Mesenchymal stem cell (in vitro differentiated cells and primary cell): ENCODE measurements around the gene CFL1.

Experiments used
- DNase-seq: peaks from one replicate; pipeline ENCODE4 v3.0.0-alpha.2; 2013
- H2AFZ ChIP-seq: one replicate; pipeline ENCODE4 v1.6.1; 2013; ENCODE audit warnings: low read depth, mild to moderate bottlenecking, control low read depth, inconsistent platforms, low read length, moderate library complexity
- H2AK5ac ChIP-seq: 2 replicates; pipeline ENCODE4 v1.6.1; 2013; ENCODE audit warnings: low read length, moderate library complexity, mild to moderate bottlenecking, inconsistent platforms; ENCODE audit not compliant: severe bottlenecking
- H2BK120ac ChIP-seq: one replicate; pipeline ENCODE4 v1.6.1; 2013; ENCODE audit warnings: low read depth, mild to moderate bottlenecking, inconsistent platforms, low read length, moderate library complexity
- H2BK12ac ChIP-seq, 2 experiments: one replicate each; pipeline ENCODE4 v1.6.1; 2013; ENCODE audit warnings: inconsistent platforms in 2 of 2, low read length in 2 of 2, mild to moderate bottlenecking in 2 of 2, moderate library complexity in 2 of 2, control low read depth in 1 of 2
- H2BK15ac ChIP-seq: one replicate; pipeline ENCODE4 v1.6.1; 2013; ENCODE audit warnings: mild to moderate bottlenecking, low read depth, inconsistent platforms; ENCODE audit not compliant: poor library complexity, severe bottlenecking
- H2BK5ac ChIP-seq: 2 replicates; pipeline ENCODE4 v1.6.1; 2013; ENCODE audit warnings: low read depth, mild to moderate bottlenecking, low read length, control low read depth, inconsistent platforms; ENCODE audit not compliant: poor library complexity, severe bottlenecking
- H3K14ac ChIP-seq, 2 experiments: one replicate each; pipeline ENCODE4 v1.6.1; 2013; ENCODE audit warnings: inconsistent platforms in 2 of 2, low read length in 2 of 2, control low read depth in 1 of 2, mild to moderate bottlenecking in 1 of 2, moderate library complexity in 1 of 2
- H3K18ac ChIP-seq, 2 experiments: one replicate each; pipeline ENCODE4 v1.6.1; 2013; ENCODE audit warnings: inconsistent platforms in 2 of 2, low read length in 2 of 2, control low read depth in 1 of 2, low read depth in 1 of 2, mild to moderate bottlenecking in 1 of 2
- H3K23ac ChIP-seq, 2 experiments: one replicate each; pipeline ENCODE4 v1.6.1; 2013; ENCODE audit warnings: inconsistent platforms in 2 of 2, low read length in 2 of 2, mild to moderate bottlenecking in 2 of 2, moderate library complexity in 2 of 2, control low read depth in 1 of 2
- H3K27ac ChIP-seq: 2 replicates; pipeline ENCODE4 v1.5.1; 2013; ENCODE audit warnings: mild to moderate bottlenecking, moderate library complexity, low read length, control low read depth, inconsistent platforms; ENCODE audit not compliant: poor library complexity, severe bottlenecking
- H3K27me3 ChIP-seq, 2 experiments: 2 replicates each; pipeline versions ENCODE4 v1.6.1 to v1.7.0; 2013; ENCODE audit warnings: low read length in 2 of 2, mild to moderate bottlenecking in 2 of 2, moderate library complexity in 2 of 2, control low read depth in 1 of 2, inconsistent platforms in 1 of 2; ENCODE audit not compliant: control insufficient read depth in 1 of 2, insufficient read depth in 1 of 2
- H3K36me3 ChIP-seq, 2 experiments: 2 replicates each; pipeline versions ENCODE4 v1.6.1 to v1.7.0; 2013; ENCODE audit warnings: low read length in 2 of 2, control low read depth in 1 of 2, inconsistent platforms in 1 of 2, low read depth in 1 of 2, mild to moderate bottlenecking in 1 of 2; ENCODE audit not compliant: insufficient read depth in 2 of 2, control insufficient read depth in 1 of 2
- H3K4ac ChIP-seq, 2 experiments: one replicate each; pipeline ENCODE4 v1.6.1; 2013; ENCODE audit warnings: inconsistent platforms in 2 of 2, low read length in 2 of 2, mild to moderate bottlenecking in 2 of 2, moderate library complexity in 2 of 2, control low read depth in 1 of 2, low read depth in 1 of 2
- H3K4me1 ChIP-seq: 2 replicates; pipeline ENCODE4 v1.6.1; 2013; ENCODE audit warnings: low read depth, low read length, control low read depth; ENCODE audit not compliant: control insufficient read depth, insufficient read depth
- H3K4me2 ChIP-seq: 2 replicates; pipeline ENCODE4 v1.6.1; 2013; ENCODE audit warnings: low read length, mild to moderate bottlenecking, inconsistent platforms; ENCODE audit not compliant: poor library complexity, severe bottlenecking
- H3K4me3 ChIP-seq, 2 experiments: 2 replicates each; pipeline versions ENCODE4 v1.5.1 to v1.7.0; 2013; ENCODE audit warnings: low read length in 2 of 2, mild to moderate bottlenecking in 2 of 2, control low read depth in 1 of 2, low read depth in 1 of 2; ENCODE audit not compliant: insufficient read depth in 1 of 2
- H3K79me1 ChIP-seq: replicated peaks from 2 replicates; pipeline ENCODE4 v1.6.1; 2013; ENCODE audit warnings: mild to moderate bottlenecking, control low read depth, low read length, inconsistent platforms; ENCODE audit not compliant: poor library complexity, severe bottlenecking
- H3K9ac ChIP-seq: 2 replicates; pipeline ENCODE4 v1.7.0; 2013; ENCODE audit warnings: mild to moderate bottlenecking, low read length, moderate library complexity
- H3K9me3 ChIP-seq: 2 replicates; pipeline ENCODE4 v1.7.0; 2013; ENCODE audit warnings: mild to moderate bottlenecking, low read length; ENCODE audit not compliant: control insufficient read depth
- H4K8ac ChIP-seq: one replicate; pipeline ENCODE4 v1.6.1; 2013; ENCODE audit warnings: inconsistent platforms, mild to moderate bottlenecking, low read length, moderate library complexity
- H4K91ac ChIP-seq: one replicate; pipeline ENCODE4 v1.6.1; 2013; ENCODE audit warnings: mild to moderate bottlenecking, low read length, inconsistent platforms
- WGBS: methylation state at CpG from one replicate; pipeline ENCODE4 v1.1.7; 2013; ENCODE audit warnings: mixed read lengths; 5-methylcytosine and 5-hydroxymethylcytosine counted together

Gene CFL1

DNA sequence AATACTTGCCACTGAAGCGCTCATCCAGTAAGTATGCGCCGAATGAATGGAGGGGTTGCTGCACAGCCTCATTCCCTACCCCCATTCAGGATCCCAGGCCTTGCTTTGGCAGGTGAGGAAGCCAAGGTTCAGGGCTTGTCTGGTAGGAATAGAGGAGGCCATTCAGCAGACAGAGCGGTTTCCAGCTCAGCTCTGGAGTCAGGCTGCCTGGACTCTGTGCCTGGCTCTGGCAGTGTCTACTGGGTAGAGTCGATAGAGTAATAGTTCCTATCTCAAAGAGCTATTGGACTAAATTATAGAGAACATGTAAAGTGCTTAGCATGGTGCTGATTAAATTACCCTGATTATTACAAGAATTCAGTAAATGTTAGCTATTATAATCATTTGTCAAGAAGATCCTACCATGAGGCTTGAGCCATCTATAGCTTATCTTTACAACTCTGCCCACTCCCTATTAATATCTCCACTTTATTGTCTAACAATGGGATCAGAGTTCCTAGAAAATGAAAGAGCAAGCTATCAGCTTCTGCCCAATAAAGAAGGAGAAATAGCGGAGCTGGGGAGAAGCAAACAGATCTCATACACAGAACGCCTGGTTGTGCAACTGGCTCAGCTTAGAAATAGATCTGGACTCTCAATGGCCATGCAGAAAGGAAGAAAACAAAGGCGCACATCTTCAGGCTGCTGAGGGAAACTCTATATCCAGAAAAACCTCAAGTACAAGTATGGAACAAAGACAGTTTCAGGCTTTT is 30.8 kb downstream of the CFL1 start:
- DNase-seq, result no peak
- no peak overlapping the region for H3K23ac ChIP-seq
- WGBS, result 86% methylated on average over 4 of the region's 8 CpGs
- no peak overlapping the region for H3K4me2 ChIP-seq
- H3K18ac ChIP-seq, result no peak overlapping the region
- H3K79me1 ChIP-seq, result no peaks in the 10 kb centered on the region
- H2AK5ac ChIP-seq, result no peak overlapping the region
- no peak overlapping the region for H2BK120ac ChIP-seq
- no peaks in the 10 kb centered on the region for H3K36me3 ChIP-seq
- H2BK5ac ChIP-seq, result no peak overlapping the region
- no peak overlapping the region for H4K8ac ChIP-seq
- no peak overlapping the region for H3K4ac ChIP-seq
- H2AFZ ChIP-seq, result no peak overlapping the region
- H2BK15ac ChIP-seq, result no peak overlapping the region
- H3K4me3 ChIP-seq, result no peak overlapping the region
- H3K4me1 ChIP-seq, result no peaks in the 10 kb centered on the region
- H3K14ac ChIP-seq, result no peak overlapping the region
- H3K27ac ChIP-seq, result no peak overlapping the region
- H4K91ac ChIP-seq, result no peak overlapping the region
- no peak overlapping the region for H2BK12ac ChIP-seq
- no peaks in the 10 kb centered on the region for H3K9me3 ChIP-seq
- H3K9ac ChIP-seq, result no peak overlapping the region
- peaks cover 20 to 26% of the 10 kb centered on the region in 2 experiments for H3K27me3 ChIP-seq

DNA sequence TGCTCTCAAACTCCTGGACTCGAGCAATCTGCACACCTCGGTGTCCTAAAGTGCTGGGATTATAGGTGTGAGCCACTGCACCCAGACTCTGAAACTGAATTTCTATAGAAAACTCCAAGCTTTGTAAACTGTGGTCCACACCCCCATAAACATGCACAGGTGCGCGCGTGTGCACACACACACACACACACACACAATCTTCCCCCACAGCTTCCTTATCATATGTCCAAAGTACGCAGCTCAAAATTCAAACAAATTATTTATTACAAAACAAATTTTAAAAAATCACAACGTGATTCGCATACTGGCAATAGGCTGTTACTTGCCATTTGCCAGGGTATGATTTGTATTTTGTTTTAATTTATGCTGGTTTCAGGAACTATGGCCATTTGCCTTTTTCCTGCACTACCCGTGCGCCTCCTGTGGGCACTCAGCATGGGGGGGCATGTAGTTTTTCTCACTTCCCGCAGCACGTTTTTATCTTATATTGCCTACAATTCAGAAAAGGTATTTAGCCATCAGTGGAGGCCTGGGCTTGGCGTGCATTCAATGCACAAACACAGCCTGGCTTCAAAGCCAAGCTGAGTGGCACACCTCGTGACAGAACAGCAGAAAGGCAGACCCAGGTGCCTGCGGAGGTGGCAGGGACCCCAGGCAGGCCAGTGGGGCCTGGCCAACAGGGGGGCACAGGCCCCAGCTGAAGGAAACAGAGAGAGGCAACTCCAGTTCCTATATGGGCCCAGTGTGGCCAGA is 35.0 kb downstream of the CFL1 start:
- Histone ChIP-seq H3K14ac (no peak overlapping the region), H2BK5ac (no peak overlapping the region), H3K23ac (no peak overlapping the region), H3K9me3 (no peaks in the 10 kb centered on the region), H2BK120ac (no peak overlapping the region), H3K27me3 (peaks cover 0 to 5% of the 10 kb centered on the region in 2 experiments), H3K4me3 (no peak overlapping the region), H3K4ac (no peak overlapping the region), H3K9ac (no peak overlapping the region), H3K4me1 (no peaks in the 10 kb centered on the region), H4K8ac (no peak overlapping the region), H2AFZ (no peak overlapping the region), H3K18ac (no peak overlapping the region), H3K4me2 (no peak overlapping the region), H3K27ac (no peak overlapping the region), H2BK15ac (no peak overlapping the region), H2BK12ac (no peak overlapping the region), H2AK5ac (no peak overlapping the region), H4K91ac (no peak overlapping the region), H3K36me3 (no peaks in the 10 kb centered on the region), H3K79me1 (no peaks in the 10 kb centered on the region)
- no peak for DNase-seq
- WGBS, result 84% methylated on average over 15 of the region's 15 CpGs

DNA sequence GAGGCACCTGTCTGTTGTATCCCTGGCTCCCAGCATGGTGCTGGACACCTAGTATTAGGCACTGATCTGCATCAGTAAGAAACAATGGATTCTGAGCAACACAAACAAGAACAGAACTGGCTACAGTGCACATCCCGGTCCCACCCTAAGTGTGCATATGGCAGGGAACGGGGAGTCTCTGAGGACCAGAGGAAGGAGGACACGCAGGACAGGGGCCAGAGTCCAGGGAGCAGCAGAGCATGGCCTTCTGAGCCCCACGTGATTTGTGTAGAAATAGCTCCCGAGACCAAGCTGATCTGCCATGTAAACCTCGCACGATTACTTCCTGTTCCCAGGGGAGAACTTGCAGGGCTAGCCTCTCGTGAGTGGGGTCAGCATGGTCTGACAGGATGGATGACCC is 36.9 kb downstream of the CFL1 start:
- 47% methylated on average over 8 of the region's 8 CpGs for WGBS
- Histone ChIP-seq H3K18ac (no peak overlapping the region), H3K27ac (no peak overlapping the region), H3K4me3 (no peak overlapping the region), H3K4me1 (no peaks in the 10 kb centered on the region), H2BK5ac (no peak overlapping the region), H2AFZ (no peak overlapping the region), H2AK5ac (no peak overlapping the region), H3K27me3 (no peaks in the 10 kb centered on the region), H2BK120ac (no peak overlapping the region), H3K14ac (no peak overlapping the region), H3K4me2 (no peak overlapping the region), H4K91ac (no peak overlapping the region), H3K4ac (no peak overlapping the region), H3K79me1 (no peaks in the 10 kb centered on the region), H3K9me3 (no peaks in the 10 kb centered on the region), H3K9ac (no peak overlapping the region), H3K23ac (no peak overlapping the region), H2BK12ac (no peak overlapping the region), H4K8ac (no peak overlapping the region), H2BK15ac (no peak overlapping the region), H3K36me3 (no peaks in the 10 kb centered on the region)
- no peak for DNase-seq
